Small intestine (tissue), 7 donors: ENCODE data around the gene PHC2. TPM values are rescaled to one million over a fixed set of nuclear protein-coding genes. Genes with fewer than 3 reads are reported as not detected.

Experiments used
- DNase-seq, 2 donors: peaks; one replicate each; pipeline versions ENCODE4 v3.0.0 to v3.0.0-alpha.2; 2013
- FAIRE-seq: peaks from 2 replicates; lab custom pipeline; 2012; peaks lifted over from hg19 to GRCh38; lab: Jason Lieb, UNC
- H3K27ac ChIP-seq, 3 donors: one replicate each; pipeline ENCODE4 v1.5.1; 2013; ENCODE audit warnings: low read length in 2 of 3, mild to moderate bottlenecking in 2 of 3, control low read depth in 1 of 3, inconsistent platforms in 1 of 3, low read depth in 1 of 3, moderate library complexity in 1 of 3
- H3K27me3 ChIP-seq, 3 donors: one replicate each; pipeline ENCODE4 v1.6.1; 2013; ENCODE audit warnings: low read length in 3 of 3, inconsistent platforms in 1 of 3; ENCODE audit not compliant: control insufficient read depth in 3 of 3, insufficient read depth in 3 of 3
- H3K36me3 ChIP-seq, 3 donors: one replicate each; pipeline ENCODE4 v1.6.1; 2013; ENCODE audit warnings: low read length in 3 of 3, inconsistent platforms in 1 of 3, low read depth in 1 of 3, mild to moderate bottlenecking in 1 of 3, moderate library complexity in 1 of 3; ENCODE audit not compliant: control insufficient read depth in 3 of 3, insufficient read depth in 2 of 3
- H3K4me1 ChIP-seq, 3 donors: one replicate each; pipeline ENCODE4 v1.6.1; 2013; ENCODE audit warnings: low read length in 2 of 3, inconsistent platforms in 1 of 3, low read depth in 1 of 3, mild to moderate bottlenecking in 1 of 3, moderate library complexity in 1 of 3; ENCODE audit not compliant: control insufficient read depth in 3 of 3, insufficient read depth in 2 of 3
- H3K4me3 ChIP-seq, 3 donors: one replicate each; pipeline ENCODE4 v1.5.1; 2013; ENCODE audit warnings: low read length in 3 of 3, control low read depth in 1 of 3, inconsistent platforms in 1 of 3, low read depth in 1 of 3, mild to moderate bottlenecking in 1 of 3, moderate library complexity in 1 of 3
- H3K9me3 ChIP-seq, 2 donors: one replicate each; pipeline ENCODE4 v1.6.1; 2013; ENCODE audit warnings: low read depth in 1 of 2, low read length in 1 of 2; ENCODE audit not compliant: control insufficient read depth in 2 of 2, insufficient read depth in 1 of 2
- WGBS, 3 donors: extraction: QIAGEN DNeasy Blood & Tissue Kit; methylation state at CpG; one replicate each; pipeline ENCODE4 v1.1.7; 2013; 5-methylcytosine and 5-hydroxymethylcytosine counted together
- polyA plus RNA-seq, 4 donors: library from polyadenylated mRNA; stranded (reverse) in 3 of 4; unstranded in 1 of 4; fragments of 200-250 nt in 3 of 4; fragments of 120-200 nt in 1 of 4; gene quantifications; one replicate each; pipeline versions ENCODE4 v1.2.1 to v1.2.3, GENCODE V29; 2013
- donor health status: healthy with polysubstance abuse.
- donor health status: control.
- donor health status: control.
- donor health status: Bipolar disorder and iron deficiency.
- donor health status: healthy.

Gene PHC2
- polyA plus RNA-seq, 4 donors = 41.2 to 110 (median 47.8) TPM

GRCh38 chr1:33401471-33401870 is 29.4 kb downstream of the PHC2 start:
- H3K36me3 ChIP-seq = no peaks in the 10 kb centered on the region
- H3K27ac ChIP-seq = no peak overlapping the region
- DNase-seq (no peak), FAIRE-seq (no peak)
- H3K4me3 ChIP-seq = no peak overlapping the region
- 89 to 92% (median 92%) methylated on average over 3 of the region's 3 CpGs for WGBS, 3 donors
- peaks cover 0 to 12% (median 0%) of the 10 kb centered on the region in 3 donors for H3K4me1 ChIP-seq
- no peaks in the 10 kb centered on the region for H3K9me3 ChIP-seq
- no peaks in the 10 kb centered on the region for H3K27me3 ChIP-seq

GRCh38 chr1:33400153-33400911 is 30.6 kb downstream of the PHC2 start:
- Histone ChIP-seq H3K9me3 (no peaks in the 10 kb centered on the region), H3K27ac (no peak overlapping the region), H3K4me1 (peaks cover 0 to 12% (median 0%) of the 10 kb centered on the region in 3 donors), H3K36me3 (no peaks in the 10 kb centered on the region), H3K27me3 (no peaks in the 10 kb centered on the region), H3K4me3 (no peak overlapping the region)
- FAIRE-seq (no peak), DNase-seq (no peak)
- 76 to 86% (median 78%) methylated on average over 4 of the region's 4 CpGs for WGBS, 3 donors

- Histone ChIP-seq H3K9me3 (no peaks in the 10 kb centered on the region), H3K27ac (no peak overlapping the region), H3K4me1 (peaks cover 0 to 12% (median 0%) of the 10 kb centered on the region in 3 donors), H3K27me3 (no peaks in the 10 kb centered on the region), H3K36me3 (no peaks in the 10 kb centered on the region), H3K4me3 (no peak overlapping the region)
- WGBS, 3 donors = 68 to 77% (median 69%) methylated on average over 3 of the region's 3 CpGs
- FAIRE-seq (no peak), DNase-seq (no peak)
Measured at GRCh38 chr1:33399375-33399774, 31.5 kb downstream of the PHC2 start.

- peaks cover 0 to 12% (median 0%) of the 10 kb centered on the region in 3 donors for H3K4me1 ChIP-seq
- no peak overlapping the region for H3K27ac ChIP-seq
- no peaks in the 10 kb centered on the region for H3K36me3 ChIP-seq
- DNase-seq (no peak), FAIRE-seq (no peak)
- H3K4me3 ChIP-seq = no peak overlapping the region
- H3K9me3 ChIP-seq = no peaks in the 10 kb centered on the region
- no peaks in the 10 kb centered on the region for H3K27me3 ChIP-seq
Measured at GRCh38 chr1:33397994-33398393, 32.9 kb downstream of the PHC2 start.

- DNase-seq (no peak), FAIRE-seq (no peak)
- Histone ChIP-seq H3K4me1 (peaks cover 0 to 12% (median 0%) of the 10 kb centered on the region in 3 donors), H3K27ac (no peak overlapping the region), H3K36me3 (no peaks in the 10 kb centered on the region), H3K4me3 (no peak overlapping the region), H3K9me3 (no peaks in the 10 kb centered on the region), H3K27me3 (no peaks in the 10 kb centered on the region)
- 70 to 82% (median 71%) methylated on average over 2 of the region's 2 CpGs for WGBS, 3 donors
Measured at GRCh38 chr1:33397125-33397506, 33.8 kb downstream of the PHC2 start.

GRCh38 chr1:33396188-33397124 is 34.4 kb downstream of the PHC2 start:
- Histone ChIP-seq H3K9me3 (no peaks in the 10 kb centered on the region), H3K4me3 (no peak overlapping the region), H3K27ac (no peak overlapping the region), H3K4me1 (peaks cover 0 to 12% (median 0%) of the 10 kb centered on the region in 3 donors), H3K27me3 (no peaks in the 10 kb centered on the region), H3K36me3 (no peaks in the 10 kb centered on the region)
- no peak for FAIRE-seq
- 68 to 75% (median 72%) methylated on average over 10 of the region's 10 CpGs for WGBS, 3 donors
- DNase-seq = no peak

GRCh38 chr1:33394770-33395169 is 36.1 kb downstream of the PHC2 start:
- Histone ChIP-seq H3K27me3 (no peaks in the 10 kb centered on the region), H3K4me3 (no peak overlapping the region), H3K36me3 (no peaks in the 10 kb centered on the region), H3K9me3 (no peaks in the 10 kb centered on the region), H3K4me1 (peaks cover 0 to 12% (median 0%) of the 10 kb centered on the region in 3 donors), H3K27ac (no peak overlapping the region)
- no peak for FAIRE-seq
- no peak for DNase-seq
- WGBS, 3 donors = 66 to 91% (median 79%) methylated on average over 5 of the region's 5 CpGs

- H3K36me3 ChIP-seq = no peaks in the 10 kb centered on the region
- no peak overlapping the region for H3K27ac ChIP-seq
- FAIRE-seq (no peak), DNase-seq (no peak)
- no peak overlapping the region for H3K4me3 ChIP-seq
- no peaks in the 10 kb centered on the region for H3K27me3 ChIP-seq
- peaks cover 0 to 16% (median 0%) of the 10 kb centered on the region in 3 donors for H3K4me1 ChIP-seq
- no peaks in the 10 kb centered on the region for H3K9me3 ChIP-seq
Measured at GRCh38 chr1:33393991-33394390, 36.9 kb downstream of the PHC2 start.
